IMR-90 (cell line): ENCODE results near the gene METTL1. TPM values are rescaled to one million over a fixed set of nuclear protein-coding genes. Genes with fewer than 3 reads are reported as not detected.

Source experiments
- ATAC-seq: fragments of 200-7000 bp; cut with Tn5 transposase; 2 replicates; pipeline ENCODE4 v1.9.1; 2020; ENCODE audit warnings: low read depth, mild to moderate bottlenecking, moderate library complexity
- BruUV-seq: library from RNA; stranded (reverse); fragments of 400-500 nt; replicated peaks from 2 replicates; lab custom pipeline; 2021; lab: Mats Ljungman, UMichigan
- CTCF ChIA-PET: fragments of 300-600 bp; formaldehyde crosslinking; extraction: SDS; loops from one replicate; lab custom pipeline; 2021; ENCODE audit warnings: antibody characterized with exemption; lab: Yijun Ruan, JAX
- POLR2A ChIA-PET: fragments of 300-600 bp; sonication (Branson Sonifier 250); formaldehyde crosslinking; loops from one replicate; lab custom pipeline; 2022; ENCODE audit warnings: antibody characterized with exemption; ENCODE audit not compliant: unreplicated experiment; lab: Charles Lee
- DNase-seq: peaks from one replicate; pipeline ENCODE4 v3.0.0; 2013
- H2AFZ ChIP-seq: replicated peaks from 2 replicates; pipeline ENCODE3; 2013; ENCODE audit warnings: low read length, mild to moderate bottlenecking; ENCODE audit not compliant: poor library complexity
- H2AK5ac ChIP-seq: 2 replicates; pipeline ENCODE4 v1.6.1; 2013; ENCODE audit warnings: low read depth, low read length, inconsistent platforms
- H2AK9ac ChIP-seq: replicated peaks from 2 replicates; pipeline ENCODE3; 2013; ENCODE audit warnings: mild to moderate bottlenecking, low read depth, low read length, moderate library complexity; ENCODE audit not compliant: poor library complexity
- H2BK120ac ChIP-seq: 2 replicates; pipeline ENCODE4 v1.6.1; 2013; ENCODE audit warnings: low read depth, low read length, inconsistent platforms
- H2BK15ac ChIP-seq: 3 replicates; pipeline ENCODE4 v1.6.1; 2013; ENCODE audit warnings: low read depth, low read length, inconsistent platforms
- H2BK20ac ChIP-seq: 2 replicates; pipeline ENCODE4 v1.6.1; 2013; ENCODE audit warnings: low read depth, mild to moderate bottlenecking, inconsistent platforms, low read length, moderate library complexity
- H2BK5ac ChIP-seq: 2 replicates; pipeline ENCODE4 v1.6.1; 2013; ENCODE audit warnings: mild to moderate bottlenecking, low read depth, low read length, inconsistent platforms; ENCODE audit not compliant: poor library complexity, severe bottlenecking
- H3K14ac ChIP-seq: replicated peaks from 2 replicates; pipeline ENCODE4 v1.6.1; 2013; ENCODE audit warnings: low read depth, low read length, inconsistent platforms
- H3K18ac ChIP-seq: 2 replicates; pipeline ENCODE4 v1.6.1; 2013; ENCODE audit warnings: low read depth, low read length, control low read depth
- H3K23ac ChIP-seq: 2 replicates; pipeline ENCODE4 v1.6.1; 2013; ENCODE audit warnings: low read depth, low read length, inconsistent platforms
- H3K27ac ChIP-seq: 2 replicates; pipeline ENCODE4 v1.5.1; 2013; ENCODE audit warnings: mild to moderate bottlenecking, control low read depth, low read length; ENCODE audit not compliant: insufficient read depth
- H3K27me3 ChIP-seq: 2 replicates; pipeline ENCODE4 v1.6.1; 2013; ENCODE audit warnings: low read length; ENCODE audit not compliant: control insufficient read depth, insufficient read depth
- H3K36me3 ChIP-seq: 2 replicates; pipeline ENCODE4 v1.6.1; 2013; ENCODE audit warnings: low read length, mixed read lengths; ENCODE audit not compliant: control insufficient read depth, insufficient read depth
- H3K4ac ChIP-seq: 2 replicates; pipeline ENCODE4 v1.6.1; 2013; ENCODE audit warnings: low read depth, low read length, inconsistent platforms
- H3K4me1 ChIP-seq: 2 replicates; pipeline ENCODE4 v1.6.1; 2013; ENCODE audit warnings: low read length, mixed read lengths; ENCODE audit not compliant: control insufficient read depth, insufficient read depth
- H3K4me2 ChIP-seq: 2 replicates; pipeline ENCODE4 v1.6.1; 2013; ENCODE audit warnings: low read depth, mild to moderate bottlenecking, control low read depth, low read length, moderate library complexity
- H3K4me3 ChIP-seq: 2 replicates; pipeline ENCODE4 v1.5.1; 2013; ENCODE audit warnings: low read depth, mild to moderate bottlenecking, control low read depth, low read length, moderate library complexity; ENCODE audit not compliant: insufficient read depth
- H3K56ac ChIP-seq: 2 replicates; pipeline ENCODE4 v1.6.1; 2013; ENCODE audit warnings: low read length, inconsistent platforms; ENCODE audit not compliant: insufficient read depth; ENCODE audit errors: extremely low read depth
- H3K79me1 ChIP-seq, 2 experiments: 2 replicates each; pipeline ENCODE4 v1.6.1; 2013; ENCODE audit warnings: low read length in 2 of 2, inconsistent platforms in 1 of 2, low read depth in 1 of 2
- H3K9ac ChIP-seq: 2 replicates; pipeline ENCODE4 v1.6.1; 2013; ENCODE audit warnings: low read depth, low read length, control low read depth
- H3K9me1 ChIP-seq: 2 replicates; pipeline ENCODE4 v1.6.1; 2013; ENCODE audit warnings: low read length, inconsistent platforms; ENCODE audit not compliant: insufficient read depth
- H3K9me3 ChIP-seq: 2 replicates; pipeline ENCODE4 v1.6.1; 2013; ENCODE audit warnings: low read length; ENCODE audit not compliant: control insufficient read depth, insufficient read depth
- H4K20me1 ChIP-seq: 2 replicates; pipeline ENCODE4 v1.6.1; 2013; ENCODE audit warnings: low read length, inconsistent platforms; ENCODE audit not compliant: insufficient read depth
- H4K5ac ChIP-seq: 2 replicates; pipeline ENCODE4 v1.6.1; 2013; ENCODE audit warnings: mild to moderate bottlenecking, low read depth, low read length, control low read depth
- H4K8ac ChIP-seq, 2 experiments: 2 replicates each; pipeline ENCODE4 v1.6.1; 2013; ENCODE audit warnings: low read depth in 2 of 2, low read length in 2 of 2, control low read depth in 1 of 2, inconsistent platforms in 1 of 2
- H4K91ac ChIP-seq: 2 replicates; pipeline ENCODE4 v1.6.1; 2013; ENCODE audit warnings: low read depth, low read length, inconsistent platforms; ENCODE audit not compliant: insufficient read depth
- BHLHE40 ChIP-seq: fragments of 150-350 bp; IDR thresholded peaks from 2 replicates; pipeline ENCODE4 v1.6.1; 2016; ENCODE audit warnings: mild to moderate bottlenecking, low read depth, low read length
- CTCF ChIP-seq: conservative IDR thresholded peaks from 2 replicates; pipeline ENCODE4 v1.5.1; 2012; ENCODE audit warnings: mild to moderate bottlenecking, low read depth, low read length, improper control_type of control experiment
- ELK1 ChIP-seq: fragments of 150-350 bp; IDR thresholded peaks from 2 replicates; pipeline ENCODE4 v1.6.1; 2016; ENCODE audit warnings: low read depth, mild to moderate bottlenecking, low read length, moderate library complexity, borderline replicate concordance
- MXI1 ChIP-seq: IDR thresholded peaks from 2 replicates; pipeline ENCODE4 v1.6.1; 2012; ENCODE audit warnings: low read depth, mild to moderate bottlenecking, low read length, moderate library complexity, borderline replicate concordance
- NFE2L2 ChIP-seq: fragments of 150-350 bp; IDR thresholded peaks from 2 replicates; pipeline ENCODE4 v1.6.1; 2016; ENCODE audit warnings: low read depth, mild to moderate bottlenecking, low read length
- POLR2A ChIP-seq: IDR thresholded peaks from 2 replicates; pipeline ENCODE4 v1.6.1; 2012; ENCODE audit warnings: mild to moderate bottlenecking, low read depth, low read length
- RAD21 ChIP-seq: IDR thresholded peaks from 2 replicates; pipeline ENCODE4 v1.6.1; 2012; ENCODE audit warnings: low read length, improper control_type of control experiment
- RCOR1 ChIP-seq: IDR thresholded peaks from 2 replicates; pipeline ENCODE4 v1.6.1; 2012; ENCODE audit warnings: mild to moderate bottlenecking, low read length, improper control_type of control experiment; ENCODE audit not compliant: insufficient replicate concordance
- USF2 ChIP-seq: fragments of 150-350 bp; IDR thresholded peaks from 2 replicates; pipeline ENCODE4 v1.6.1; 2017; ENCODE audit warnings: mild to moderate bottlenecking, antibody characterized with exemption, low read length, low read depth
- WGBS, 2 experiments: methylation state at CpG; one replicate each; pipeline versions ENCODE4 v1.1.5 to v1.1.7; 2013; ENCODE audit warnings: missing lambda C conversion rate in 2 of 2; ENCODE audit not compliant: insufficient read length in 1 of 2; ENCODE audit errors: extremely low coverage in 2 of 2; 5-methylcytosine and 5-hydroxymethylcytosine counted together
- dilution Hi-C: fragments of 300-500 bp; cut with HindIII; formaldehyde crosslinking; loops from one replicate; pipeline ENCODE4 v1.14.3; 2018; ENCODE audit warnings: low sequenced_read_pairs; ENCODE audit not compliant: unreplicated experiment
- in situ Hi-C: fragments of 300-500 bp; cut with MboI; formaldehyde crosslinking; loops from 3 replicates; pipeline ENCODE4 v1.14.3; 2019; ENCODE audit warnings: low sequenced_read_pairs, inconsistent platforms, mixed read lengths
- intact Hi-C: fragments of 100-400 bp; cut with micrococcal nuclease; formaldehyde crosslinking; loops from 2 replicates; pipeline ENCODE4 v1.10.0; 2022
- polyA plus RNA-seq, 3 experiments: library from polyadenylated mRNA; depleted of rRNA; stranded (reverse); fragments of >200 nt; gene quantifications; 2 replicates each; pipeline ENCODE4 v1.2.3, GENCODE V29; 2012; ENCODE audit warnings: low replicate concordance in 1 of 3
- total RNA-seq: library from RNA; depleted of rRNA; stranded (reverse); fragments of >200 nt; gene quantifications from 2 replicates; pipeline ENCODE4 v1.2.3, GENCODE V29; 2012

METTL1 gene
- total and polyA plus RNA-seq, 2 of the 4 experiments (the other 2 are of a cell fraction), result 12.4 to 27.5 TPM

- no peak overlapping the region for H3K18ac ChIP-seq
- H2BK15ac ChIP-seq, result no peak overlapping the region
- H2BK120ac ChIP-seq, result no peak overlapping the region
- 67% methylated on average over 2 of the region's 2 CpGs; no CpG with 5 or more reads in 1 of the 2 experiments for WGBS, 2 experiments
- ATAC-seq (no peak), DNase-seq (no peak)
- ChIA-PET POLR2A (no interaction called here), CTCF (no interaction called here)
- no peak overlapping the region for H3K4me2 ChIP-seq
- intact Hi-C loops (loop anchor here (1.0 kb wide), 2 partner anchors 30 to 124 kb away; partner anchors contain the start of gene CDK4), dilution Hi-C loops (no loop called here), in situ Hi-C loops (no loop called here)
- no peak overlapping the region for H3K4me3 ChIP-seq
- no peak overlapping the region for H2AK5ac ChIP-seq
- H2AFZ ChIP-seq, result no peak overlapping the region
- no peak overlapping the region for H3K4ac ChIP-seq
- H2AK9ac ChIP-seq, result no peak overlapping the region
- peaks cover 14 to 24% of the 10 kb centered on the region in 2 experiments; a peak in 3 of 4 replicates for H3K79me1 ChIP-seq
- 0 out of 2 replicates have a peak, but pooled peaks cover 2% of the 10 kb centered on the region for H3K4me1 ChIP-seq
- H4K91ac ChIP-seq, result no peak overlapping the region
- H3K23ac ChIP-seq, result no peak overlapping the region
- H4K5ac ChIP-seq, result no peak overlapping the region
- H3K36me3 ChIP-seq, result peaks cover 8% of the 10 kb centered on the region
- no peak overlapping the region for H3K14ac ChIP-seq
- no peak overlapping the region for H2BK5ac ChIP-seq
- no peak for TF ChIP-seq RCOR1
- no peak for TF ChIP-seq MXI1
- TF ChIP-seq POLR2A, result no peak
- no peak for TF ChIP-seq USF2
- TF ChIP-seq BHLHE40, result no peak
- no peak for TF ChIP-seq RAD21
- TF ChIP-seq CTCF, result no peak
- TF ChIP-seq NFE2L2, result no peak
- TF ChIP-seq ELK1, result no peak
- TSS peak; percentile 8 for BruUV-seq
- no peak overlapping the region for H3K9ac ChIP-seq
- H3K9me1 ChIP-seq, result no peaks in the 10 kb centered on the region
- H3K9me3 ChIP-seq, result no peaks in the 10 kb centered on the region
- no peak overlapping the region for H3K56ac ChIP-seq
- no peaks in the 10 kb centered on the region for H4K20me1 ChIP-seq
- H3K27ac ChIP-seq, result no peak overlapping the region
- no peaks in the 10 kb centered on the region for H3K27me3 ChIP-seq
- H2BK20ac ChIP-seq, result no peak overlapping the region
- H4K8ac ChIP-seq, result no peak overlapping the region
Observed at GRCh38 chr12:57781801-57782200, 9.9 kb upstream of the METTL1 start.
